OCI-LY7 (cell line): Measurements from ENCODE around the gene OR1Q1. TPM values are rescaled to one million over a fixed set of nuclear protein-coding genes. Genes with fewer than 3 reads are reported as not detected.

Experiments
- BruUV-seq: library from RNA; stranded (reverse); fragments of 400-500 nt; replicated peaks from 2 replicates; lab custom pipeline; 2021; lab: Mats Ljungman, UMichigan
- CTCF ChIA-PET: fragments of 300-600 bp; sonication (Branson Sonifier 250); formaldehyde crosslinking; loops from one replicate; lab custom pipeline; 2022; ENCODE audit warnings: antibody characterized with exemption; ENCODE audit not compliant: unreplicated experiment; lab: Charles Lee
- POLR2A ChIA-PET: fragments of 300-600 bp; sonication (Branson Sonifier 250); formaldehyde crosslinking; loops from one replicate; lab custom pipeline; 2022; ENCODE audit warnings: antibody characterized with exemption; lab: Charles Lee
- DNase-seq: peaks from one replicate; pipeline ENCODE4 v3.0.0-alpha.2; 2015; ENCODE audit warnings: low spot score
- H2AFZ ChIP-seq: fragments of 200-600 bp; sonication (generic), shearing (Covaris generic); 2 replicates; pipeline ENCODE4 v1.6.1; 2014; ENCODE audit warnings: mild to moderate bottlenecking, antibody characterized with exemption, low read length, moderate library complexity
- H3K27ac ChIP-seq: fragments of 200-600 bp; sonication (generic); 2 replicates; pipeline ENCODE4 v1.5.1; 2014; ENCODE audit warnings: mixed run types, low read depth, mild to moderate bottlenecking, moderate library complexity, low read length, inconsistent platforms; ENCODE audit not compliant: poor library complexity, severe bottlenecking
- H3K36me3 ChIP-seq: fragments of 200-600 bp; sonication (generic); 2 replicates; pipeline ENCODE4 v1.6.1; 2014; ENCODE audit warnings: mild to moderate bottlenecking, antibody characterized with exemption, low read length, moderate library complexity, mixed read lengths; ENCODE audit not compliant: insufficient read depth
- H3K4me1 ChIP-seq: fragments of 200-600 bp; sonication (generic); 2 replicates; pipeline ENCODE4 v1.5.1; 2014; ENCODE audit warnings: mild to moderate bottlenecking, low read length; ENCODE audit not compliant: insufficient read depth, poor library complexity, severe bottlenecking
- H3K4me2 ChIP-seq: fragments of 200-600 bp; sonication (generic); 2 replicates; pipeline ENCODE4 v1.6.1; 2014; ENCODE audit warnings: mild to moderate bottlenecking, low read length
- H3K4me3 ChIP-seq: fragments of 200-600 bp; sonication (generic); 2 replicates; pipeline ENCODE4 v1.5.1; 2014; ENCODE audit warnings: mild to moderate bottlenecking, low read depth, low read length; ENCODE audit not compliant: poor library complexity, severe bottlenecking
- H3K79me2 ChIP-seq: fragments of 200-600 bp; sonication (generic); 2 replicates; pipeline ENCODE4 v1.6.1; 2016; ENCODE audit warnings: low read depth, mild to moderate bottlenecking, low read length, moderate library complexity, mixed read lengths; ENCODE audit not compliant: insufficient read depth
- H3K9me2 ChIP-seq: fragments of 200-600 bp; sonication (generic); 2 replicates; pipeline ENCODE4 v1.6.1; 2016; ENCODE audit warnings: mild to moderate bottlenecking, low read length, mixed read lengths; ENCODE audit not compliant: insufficient read depth
- H3K9me3 ChIP-seq: fragments of 200-600 bp; sonication (generic); 2 replicates; pipeline ENCODE4 v1.6.1; 2014; ENCODE audit warnings: mild to moderate bottlenecking, mixed run types, low read length, mixed read lengths
- H4K20me1 ChIP-seq: fragments of 200-600 bp; sonication (generic); 2 replicates; pipeline ENCODE4 v1.6.1; 2014; ENCODE audit warnings: mild to moderate bottlenecking, antibody characterized with exemption, low read length, moderate library complexity, mixed read lengths; ENCODE audit not compliant: insufficient read depth
- EZH2phosphoT487 ChIP-seq: fragments of 200-600 bp; sonication (generic); IDR thresholded peaks from 2 replicates; pipeline ENCODE4 v1.6.1; 2018; ENCODE audit warnings: low read depth, borderline replicate concordance, mild to moderate bottlenecking, mixed run types, antibody characterized with exemption, low read length, moderate library complexity, mixed read lengths
- intact Hi-C: fragments of 100-400 bp; cut with micrococcal nuclease; formaldehyde crosslinking; loops from one replicate; pipeline ENCODE4 v1.10.0; 2022; ENCODE audit not compliant: unreplicated experiment
- total RNA-seq, 2 experiments: library from RNA; depleted of rRNA in 1 of 2; stranded (reverse); fragments of >200 nt in 1 of 2; shearing (Covaris generic) in 1 of 2; gene quantifications; 2 replicates each; pipeline ENCODE4 v1.2.3, GENCODE V29; 2014 to 2022
- TF ChIP-seq, protein P1 (sequence below): fragments of 200-600 bp; sonication (generic); conservative IDR thresholded peaks from 2 replicates; pipeline ENCODE4 v1.5.1; 2014; ENCODE audit warnings: mild to moderate bottlenecking, antibody characterized with exemption, low read length, moderate library complexity, mixed read lengths

OR1Q1 gene
- total RNA-seq, 2 experiments from 2014 or later: not detected

DNA sequence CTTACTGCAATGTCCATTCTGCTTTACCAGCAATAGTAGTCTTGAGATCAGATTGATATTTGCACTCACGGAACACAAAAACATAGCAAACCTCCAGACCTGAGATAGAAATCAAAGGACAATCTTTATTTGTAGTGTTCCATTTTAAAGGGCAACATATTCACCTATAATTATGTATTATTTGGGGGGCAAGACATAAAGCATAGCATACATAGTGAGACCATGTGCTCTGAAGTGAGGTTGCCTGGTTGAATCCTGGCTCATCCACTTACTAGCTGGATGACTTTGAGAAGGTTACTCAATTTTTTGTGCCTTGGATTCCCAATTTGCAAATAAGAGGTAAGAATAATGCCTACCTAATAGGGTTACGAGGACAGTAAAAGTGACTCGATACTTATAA lies 43.0 kb downstream of the OR1Q1 start, which contains the start of gene OR1B1:
OR1B1 (minus strand) TSS at position 101 of the 400 bp plus-strand sequence.
- TF ChIP-seq, protein P1, sequence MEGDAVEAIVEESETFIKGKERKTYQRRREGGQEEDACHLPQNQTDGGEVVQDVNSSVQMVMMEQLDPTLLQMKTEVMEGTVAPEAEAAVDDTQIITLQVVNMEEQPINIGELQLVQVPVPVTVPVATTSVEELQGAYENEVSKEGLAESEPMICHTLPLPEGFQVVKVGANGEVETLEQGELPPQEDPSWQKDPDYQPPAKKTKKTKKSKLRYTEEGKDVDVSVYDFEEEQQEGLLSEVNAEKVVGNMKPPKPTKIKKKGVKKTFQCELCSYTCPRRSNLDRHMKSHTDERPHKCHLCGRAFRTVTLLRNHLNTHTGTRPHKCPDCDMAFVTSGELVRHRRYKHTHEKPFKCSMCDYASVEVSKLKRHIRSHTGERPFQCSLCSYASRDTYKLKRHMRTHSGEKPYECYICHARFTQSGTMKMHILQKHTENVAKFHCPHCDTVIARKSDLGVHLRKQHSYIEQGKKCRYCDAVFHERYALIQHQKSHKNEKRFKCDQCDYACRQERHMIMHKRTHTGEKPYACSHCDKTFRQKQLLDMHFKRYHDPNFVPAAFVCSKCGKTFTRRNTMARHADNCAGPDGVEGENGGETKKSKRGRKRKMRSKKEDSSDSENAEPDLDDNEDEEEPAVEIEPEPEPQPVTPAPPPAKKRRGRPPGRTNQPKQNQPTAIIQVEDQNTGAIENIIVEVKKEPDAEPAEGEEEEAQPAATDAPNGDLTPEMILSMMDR: no peak
- no peak for TF ChIP-seq EZH2phosphoT487
- no peaks in the 10 kb centered on the region for H3K79me2 ChIP-seq
- H3K36me3 ChIP-seq: no peaks in the 10 kb centered on the region
- no peaks in the 10 kb centered on the region for H3K9me3 ChIP-seq
- intact Hi-C loops: no loop called here
- DNase-seq: no peak
- H4K20me1 ChIP-seq: no peaks in the 10 kb centered on the region
- no peaks in the 10 kb centered on the region for H3K9me2 ChIP-seq
- no TSS peak for BruUV-seq
- no peak within 1 kb of the TSS for H3K4me2 ChIP-seq
- H3K4me1 ChIP-seq: no peaks in the 10 kb centered on the region
- H3K27ac ChIP-seq: no peak within 1 kb of the TSS
- no peak within 1 kb of the TSS for H2AFZ ChIP-seq
- CTCF ChIA-PET: no interaction called here
- no peak within 1 kb of the TSS for H3K4me3 ChIP-seq
- POLR2A ChIA-PET: interaction anchor here (0.6 to 1.1 kb wide), 2 partner anchors 100 to 138 kb away, joined by 3 read pairs; no protein-coding TSS in a partner anchor

DNA sequence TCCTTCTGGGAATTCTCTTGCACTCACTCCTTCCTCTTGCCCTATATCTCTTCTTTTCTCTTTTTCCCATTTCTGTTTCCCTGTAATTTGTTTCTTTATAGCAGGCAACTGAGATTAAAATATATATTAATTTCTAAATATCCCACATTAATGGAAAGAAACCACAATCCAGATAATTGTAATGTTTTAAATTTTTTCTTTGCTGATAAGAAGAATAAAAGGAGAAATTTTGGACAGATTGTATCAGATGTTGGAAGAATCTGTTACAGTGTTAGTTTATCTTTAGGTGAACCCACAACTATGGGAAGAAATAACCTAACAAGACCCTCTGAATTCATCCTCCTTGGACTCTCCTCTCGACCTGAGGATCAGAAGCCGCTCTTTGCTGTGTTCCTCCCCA lies 46.9 kb downstream of the OR1Q1 start, which contains the start of gene OR1L1:
OR1L1 (plus strand) TSS at position 301 of the 400 bp plus-strand sequence; CDS start at position 301, 0 bp downstream.
- no peaks in the 10 kb centered on the region for H3K36me3 ChIP-seq
- no peaks in the 10 kb centered on the region for H3K4me1 ChIP-seq
- no peak within 1 kb of the TSS for H3K27ac ChIP-seq
- no peak within 1 kb of the TSS for H3K4me3 ChIP-seq
- CTCF ChIA-PET: no interaction called here
- TF ChIP-seq, protein P1: no peak
- TF ChIP-seq EZH2phosphoT487: no peak
- no TSS peak for BruUV-seq
- no peak within 1 kb of the TSS for H3K4me2 ChIP-seq
- no peaks in the 10 kb centered on the region for H3K79me2 ChIP-seq
- no peak for DNase-seq
- intact Hi-C loops: no loop called here
- POLR2A ChIA-PET: no interaction called here
- no peaks in the 10 kb centered on the region for H3K9me3 ChIP-seq
- no peaks in the 10 kb centered on the region for H3K9me2 ChIP-seq
- H2AFZ ChIP-seq: no peak within 1 kb of the TSS
- H4K20me1 ChIP-seq: no peaks in the 10 kb centered on the region

Other genes with a start within 250 kb of the OR1Q1 start
- gene PTGS1, start 243.7 kb upstream of the OR1Q1 start, total RNA-seq (2014; rRNA removed; shearing (Covaris generic)): 0.79 and 0.85 TPM in 2 replicates
- gene PTGS1, start 243.7 kb upstream of the OR1Q1 start, total RNA-seq (2022): 1.5 and 2.2 TPM in 2 replicates
- not detected in 2 replicates for gene OR1J1, start 136.8 kb upstream of the OR1Q1 start, total RNA-seq (2014; rRNA removed; shearing (Covaris generic))
- not detected in 2 replicates for gene OR1J1, start 136.8 kb upstream of the OR1Q1 start, total RNA-seq (2022)
- not detected in 2 replicates for gene OR1J2, start 103.9 kb upstream of the OR1Q1 start, total RNA-seq (2014; rRNA removed; shearing (Covaris generic))
- gene OR1J2, start 103.9 kb upstream of the OR1Q1 start, total RNA-seq (2022): not detected in 2 replicates
- gene OR1J4, start 95.6 kb upstream of the OR1Q1 start, total RNA-seq (2014; rRNA removed; shearing (Covaris generic)): not detected in 2 replicates
- not detected in 2 replicates for gene OR1J4, start 95.6 kb upstream of the OR1Q1 start, total RNA-seq (2022)
- not detected in 2 replicates for gene OR1N1, start 87.4 kb upstream of the OR1Q1 start, total RNA-seq (2014; rRNA removed; shearing (Covaris generic))
- not detected in 2 replicates for gene OR1N1, start 87.4 kb upstream of the OR1Q1 start, total RNA-seq (2022)
- not detected in 2 replicates for gene OR1N2, start 61.6 kb upstream of the OR1Q1 start, total RNA-seq (2014; rRNA removed; shearing (Covaris generic))
- gene OR1N2, start 61.6 kb upstream of the OR1Q1 start, total RNA-seq (2022): not detected in 2 replicates
- not detected in 2 replicates for gene OR1L8, start 31.4 kb upstream of the OR1Q1 start, total RNA-seq (2014; rRNA removed; shearing (Covaris generic))
- not detected in 2 replicates for gene OR1L8, start 31.4 kb upstream of the OR1Q1 start, total RNA-seq (2022)
- gene OR1B1, start 42.9 kb downstream of the OR1Q1 start, total RNA-seq (2014; rRNA removed; shearing (Covaris generic)): not detected in 2 replicates
- not detected in 2 replicates for gene OR1B1, start 42.9 kb downstream of the OR1Q1 start, total RNA-seq (2022)
- gene OR1L1, start 47.0 kb downstream of the OR1Q1 start, total RNA-seq (2014; rRNA removed; shearing (Covaris generic)): not detected in 2 replicates
- not detected in 2 replicates for gene OR1L1, start 47.0 kb downstream of the OR1Q1 start, total RNA-seq (2022)
- not detected in 2 replicates for gene OR1L3, start 60.4 kb downstream of the OR1Q1 start, total RNA-seq (2014; rRNA removed; shearing (Covaris generic))
- not detected in 2 replicates for gene OR1L3, start 60.4 kb downstream of the OR1Q1 start, total RNA-seq (2022)
- not detected in 2 replicates for gene OR1L4, start 109.3 kb downstream of the OR1Q1 start, total RNA-seq (2014; rRNA removed; shearing (Covaris generic))
- not detected in 2 replicates for gene OR1L4, start 109.3 kb downstream of the OR1Q1 start, total RNA-seq (2022)
- gene OR1L6, start 127.6 kb downstream of the OR1Q1 start, total RNA-seq (2014; rRNA removed; shearing (Covaris generic)): not detected in 2 replicates
- not detected in 2 replicates for gene OR1L6, start 127.6 kb downstream of the OR1Q1 start, total RNA-seq (2022)
- not detected in 2 replicates for gene OR5C1, start 174.2 kb downstream of the OR1Q1 start, total RNA-seq (2014; rRNA removed; shearing (Covaris generic))
- not detected in 2 replicates for gene OR5C1, start 174.2 kb downstream of the OR1Q1 start, total RNA-seq (2022)
- gene OR1K1, start 185.4 kb downstream of the OR1Q1 start, total RNA-seq (2014; rRNA removed; shearing (Covaris generic)): not detected in 2 replicates
- not detected in 2 replicates for gene OR1K1, start 185.4 kb downstream of the OR1Q1 start, total RNA-seq (2022)
- 25.1 and 26.9 TPM in 2 replicates for gene PDCL, start 213.8 kb downstream of the OR1Q1 start, total RNA-seq (2014; rRNA removed; shearing (Covaris generic))
- gene PDCL, start 213.8 kb downstream of the OR1Q1 start, total RNA-seq (2022): 24.0 and 26.6 TPM in 2 replicates